Activated CD8-positive, alpha-beta memory T cell treated with anti-CD3 and anti-CD28 coated beads, Interleukin-2, amount 50 U/mL, for 4 hours (primary cell): ENCODE data around the gene TRIM3.
"Not testable (repeated sequence)": the region's sequence is repeated elsewhere in the genome, so short reads cannot be mapped to it uniquely, and the experiment has no call there.

Source experiments
- DNase-seq: peaks from one replicate; pipeline ENCODE4 v3.0.0-alpha.2; 2020

Gene TRIM3

GRCh38 chr11:6473451-6474412 is at the start of gene TRIM3:
TRIM3 (minus strand) TSS chr11:6473941; CDS start chr11:6465695, 8,246 bp downstream.
- DNase-seq = peak; percentile 74

- no peak for DNase-seq
These were observed 49.5 kb upstream of the TRIM3 start for GRCh38 chr11:6523253-6523652.

- not testable (repeated sequence) for DNase-seq
These were observed 48.2 kb upstream of the TRIM3 start for GRCh38 chr11:6521946-6522345.

GRCh38 chr11:6520265-6520664 is 46.5 kb upstream of the TRIM3 start:
- no peak for DNase-seq

- no peak for DNase-seq
These were observed 43.1 kb upstream of the TRIM3 start for GRCh38 chr11:6516865-6517264.

GRCh38 chr11:6505577-6506240 is 32.0 kb upstream of the TRIM3 start:
- DNase-seq = no peak

- DNase-seq = no peak
These were observed 30.4 kb upstream of the TRIM3 start for GRCh38 chr11:6504166-6504565.

GRCh38 chr11:6502382-6502781 is 28.6 kb upstream of the TRIM3 start:
- DNase-seq = no peak

- no peak for DNase-seq
These were observed 24.8 kb upstream of the TRIM3 start for GRCh38 chr11:6498544-6498943.

- no peak for DNase-seq
These were observed 24.4 kb upstream of the TRIM3 start for GRCh38 chr11:6498121-6498520.

GRCh38 chr11:6497069-6497839 is 23.5 kb upstream of the TRIM3 start, which contains the start of gene DNHD1:
DNHD1 (plus strand) TSS chr11:6497280; CDS start chr11:6498216, 936 bp downstream.
- no peak for DNase-seq

GRCh38 chr11:6489306-6489705 is 15.6 kb upstream of the TRIM3 start:
- DNase-seq = no peak

- DNase-seq = no peak
These were observed 15.1 kb upstream of the TRIM3 start for GRCh38 chr11:6488821-6489220.

GRCh38 chr11:6488342-6488741 is 14.6 kb upstream of the TRIM3 start:
- DNase-seq = no peak

- no peak for DNase-seq
These were observed 13.2 kb upstream of the TRIM3 start for GRCh38 chr11:6486938-6487337.

GRCh38 chr11:6486256-6486655 is 12.5 kb upstream of the TRIM3 start:
- DNase-seq = no peak

- no peak for DNase-seq
These were observed 11.9 kb upstream of the TRIM3 start for GRCh38 chr11:6485661-6486060.

- DNase-seq = no peak
These were observed 9.3 kb upstream of the TRIM3 start for GRCh38 chr11:6483015-6483414.

- DNase-seq = no peak
These were observed 8.7 kb upstream of the TRIM3 start for GRCh38 chr11:6482441-6482840.

GRCh38 chr11:6481924-6482275 is 8.2 kb upstream of the TRIM3 start:
- DNase-seq = no peak

GRCh38 chr11:6481012-6481923 is 7.5 kb upstream of the TRIM3 start, which contains the start of the genes ARFIP2 and TIMM10B:
ARFIP2 (minus strand) TSS chr11:6481331; CDS start chr11:6480421, 910 bp downstream.
TIMM10B (plus strand) TSS chr11:6481501; CDS start chr11:6481517, 16 bp downstream.
- peak; percentile 96 for DNase-seq
